Spinal cord (tissue), 10 donors: ENCODE results near the gene IST1. TPM values are rescaled to one million over a fixed set of nuclear protein-coding genes. Genes with fewer than 3 reads are reported as not detected.

ENCODE experiments used
- DNase-seq, 6 donors: peaks; one replicate each; pipeline versions ENCODE4 v3.0.0 to v3.0.0-alpha.2; 2013 to 2015; ENCODE audit warnings: low spot score in 6 of 6, low read depth in 4 of 6
- H3K27ac ChIP-seq: one replicate; pipeline ENCODE4 v1.5.1; 2013; ENCODE audit warnings: low read depth, low read length, control low read depth
- H3K27me3 ChIP-seq: one replicate; pipeline ENCODE4 v1.6.1; 2013; ENCODE audit warnings: low read length; ENCODE audit not compliant: control insufficient read depth, insufficient read depth
- H3K36me3 ChIP-seq: one replicate; pipeline ENCODE4 v1.6.1; 2013; ENCODE audit warnings: low read length; ENCODE audit not compliant: control insufficient read depth, insufficient read depth
- H3K4me1 ChIP-seq: one replicate; pipeline ENCODE4 v1.6.1; 2013; ENCODE audit warnings: low read length; ENCODE audit not compliant: control insufficient read depth, insufficient read depth
- H3K4me3 ChIP-seq: one replicate; pipeline ENCODE4 v1.5.1; 2013; ENCODE audit warnings: low read depth, low read length, control low read depth
- H3K9me3 ChIP-seq: one replicate; pipeline ENCODE4 v1.6.1; 2013; ENCODE audit warnings: low read length; ENCODE audit not compliant: control insufficient read depth, insufficient read depth
- WGBS: methylation state at CpG from one replicate; pipeline ENCODE4 v1.1.5; 2013; ENCODE audit warnings: missing lambda C conversion rate; ENCODE audit not compliant: insufficient coverage; 5-methylcytosine and 5-hydroxymethylcytosine counted together
- long read RNA-seq, 4 donors: transcript quantifications; one replicate each; lab custom pipeline, GENCODE V29; 2026
- polyA plus RNA-seq, 2 donors: library from polyadenylated mRNA; unstranded; fragments of 120-200 nt; gene quantifications; one replicate each; pipeline ENCODE4 v1.2.1, GENCODE V29; 2013; ENCODE audit not compliant: insufficient read length in 2 of 2
- total RNA-seq, 2 donors: library from RNA; depleted of rRNA in 1 of 2; stranded (reverse); fragments of 120-200 nt in 1 of 2; fragments of >200 nt in 1 of 2; gene quantifications; one replicate each; pipeline versions ENCODE4 v1.2.3 to v1.2.4, GENCODE V29; 2013 to 2014
- donor health status: healthy.

The IST1 gene
- total RNA-seq (100 to 1,000 TPM; 159 to 194 TPM), polyA plus RNA-seq (100 to 1,000 TPM; 190 to 243 TPM)
- long read RNA-seq, donor 1, full-length matches to known transcripts = 31 of 47 reads
- long read RNA-seq, donor 1, partial matches to known transcripts = 16 of 47 reads
- long read RNA-seq, donor 1, other reads (novel, unspliced or antisense) = 0 of 47 reads
- long read RNA-seq, donor 2, full-length matches to known transcripts = 11 of 11 reads
- long read RNA-seq, donor 2, partial matches to known transcripts = 0 of 11 reads
- long read RNA-seq, donor 2, other reads (novel, unspliced or antisense) = 0 of 11 reads
- long read RNA-seq, donor 3, full-length matches to known transcripts = 14 of 14 reads
- long read RNA-seq, donor 3, partial matches to known transcripts = 0 of 14 reads
- long read RNA-seq, donor 3, other reads (novel, unspliced or antisense) = 0 of 14 reads
- long read RNA-seq, donor 4, full-length matches to known transcripts = 30 of 62 reads
- long read RNA-seq, donor 4, partial matches to known transcripts = 32 of 62 reads
- long read RNA-seq, donor 4, other reads (novel, unspliced or antisense) = 0 of 62 reads

DNA sequence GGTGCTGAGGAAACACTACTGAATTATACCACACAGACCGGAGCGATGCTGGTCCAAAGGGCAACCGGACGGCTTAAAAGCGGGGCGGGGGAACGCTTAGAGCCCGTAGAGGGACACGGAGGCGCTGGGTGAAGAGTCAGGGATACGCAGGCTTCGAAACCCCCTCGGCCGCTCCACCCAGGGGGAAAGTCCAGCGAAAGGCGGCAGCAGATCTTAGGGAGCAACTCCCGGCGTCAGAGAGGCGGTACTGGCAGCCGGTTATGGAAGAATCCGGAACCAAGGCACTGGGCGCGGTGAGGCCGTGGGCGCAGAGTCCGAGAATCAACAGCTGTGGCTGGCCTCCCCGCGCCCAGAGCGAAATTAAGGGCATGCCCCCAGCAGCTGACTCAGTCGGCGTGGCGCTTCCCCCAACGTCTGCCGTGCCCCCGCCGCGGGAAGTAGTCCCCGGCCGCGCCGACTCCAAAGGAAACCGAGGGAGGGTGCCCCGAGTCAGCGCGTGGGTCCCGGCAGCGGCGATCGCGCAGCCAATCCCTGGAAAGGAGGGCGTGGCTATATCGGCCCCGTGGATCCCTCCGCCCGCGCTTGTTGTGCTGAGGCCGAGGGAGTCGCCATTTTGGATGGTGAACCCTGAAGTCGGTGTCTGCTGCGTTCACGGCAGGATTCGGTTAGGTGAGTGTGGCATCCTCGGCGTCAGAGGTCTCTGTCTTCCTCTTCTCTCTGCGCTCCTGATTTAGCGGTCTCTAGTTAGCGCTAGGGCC, at the start of gene IST1:
IST1 (plus strand) TSS at position 611 of the 758 bp plus-strand sequence. CDS start 20,110 bp downstream, outside the sequence.
- no peaks in the 10 kb centered on the region for H3K27me3 ChIP-seq
- H3K9me3 ChIP-seq = no peaks in the 10 kb centered on the region
- peak; percentile 92 to 99 (median 94) for DNase-seq
- peaks cover 10% of the 10 kb centered on the region for H3K36me3 ChIP-seq
- H3K4me1 ChIP-seq = peaks cover 31% of the 10 kb centered on the region
- WGBS = under 1% methylated on average over 67 of the region's 67 CpGs
- peak within 1 kb of the TSS; percentile 99 for H3K27ac ChIP-seq
- H3K4me3 ChIP-seq = peak within 1 kb of the TSS; percentile 97

DNA sequence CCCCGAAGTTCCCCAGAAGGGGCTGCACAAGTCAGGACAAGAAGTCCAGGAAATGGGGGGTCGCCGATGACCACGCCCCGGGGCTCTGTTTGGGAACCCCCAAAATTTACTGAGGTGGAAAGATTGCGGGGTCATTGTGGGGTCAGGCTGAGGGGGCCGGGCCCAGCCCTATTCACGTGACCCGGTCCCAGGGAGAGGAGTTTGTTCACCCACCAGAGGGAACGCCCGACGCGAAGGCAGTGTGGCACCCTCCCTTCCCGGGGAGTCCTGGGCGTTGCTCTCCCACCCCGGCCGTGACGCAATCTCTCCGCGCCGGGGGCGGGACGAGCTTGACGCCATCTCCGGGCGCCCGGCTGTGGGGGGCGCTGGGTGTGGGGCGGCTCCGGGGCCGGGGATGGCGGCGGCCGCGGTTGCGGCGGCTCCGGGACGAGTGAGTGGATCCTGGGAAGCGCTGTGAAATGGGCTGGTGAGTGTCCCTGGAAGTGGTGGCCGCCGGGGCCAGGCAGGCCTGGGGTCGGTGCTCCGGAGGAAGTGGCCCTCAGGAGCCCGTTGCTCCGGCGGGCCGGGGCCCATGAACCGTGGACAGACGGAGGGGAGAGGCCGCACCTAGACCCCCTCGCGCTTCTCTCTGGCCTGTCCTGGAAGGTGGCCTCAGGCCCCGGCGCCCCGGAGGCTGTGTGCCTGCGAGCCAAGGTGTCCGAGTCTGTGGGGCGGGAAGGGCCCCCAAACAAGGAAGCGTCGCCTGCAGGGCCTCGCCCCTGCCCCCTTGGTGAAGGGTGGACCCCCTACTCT, 49.5 kb upstream of the IST1 start, which contains the start of gene ATXN1L:
ATXN1L (plus strand) TSS at position 338 of the 792 bp plus-strand sequence. CDS start 3,765 bp downstream, outside the sequence.
- H3K27me3 ChIP-seq = no peaks in the 10 kb centered on the region
- peaks cover 9% of the 10 kb centered on the region for H3K4me1 ChIP-seq
- peaks cover 26% of the 10 kb centered on the region for H3K36me3 ChIP-seq
- DNase-seq = peak; percentile 79 to 97 (median 86)
- no peaks in the 10 kb centered on the region for H3K9me3 ChIP-seq
- H3K4me3 ChIP-seq = peak within 1 kb of the TSS; percentile 91
- H3K27ac ChIP-seq = peak within 1 kb of the TSS; percentile 59
- under 1% methylated on average over 62 of the region's 62 CpGs for WGBS

DNA sequence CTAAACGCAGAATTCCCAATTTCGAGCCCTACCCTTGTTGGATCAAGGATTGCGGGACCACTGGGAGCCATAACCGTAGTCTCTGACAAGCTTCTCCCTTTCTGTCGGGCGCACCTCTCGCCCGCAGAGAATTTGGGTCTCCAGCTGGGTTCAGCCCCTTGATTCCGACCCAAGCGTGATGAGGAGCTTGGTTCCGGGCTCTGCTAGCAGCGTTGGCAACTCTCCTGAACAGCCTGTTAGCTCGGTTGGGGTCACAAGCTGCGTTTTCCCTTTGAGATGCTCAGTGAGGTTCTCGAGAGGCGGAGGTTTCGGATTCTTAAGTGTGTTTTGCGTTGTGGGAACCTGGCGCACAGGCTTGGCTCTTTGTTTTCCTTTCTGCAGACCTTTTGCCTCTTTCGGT, 48.9 kb upstream of the IST1 start:
- DNase-seq = peak in 1 of 6 donors; percentile 28
- Histone ChIP-seq H3K9me3 (no peaks in the 10 kb centered on the region), H3K4me1 (peaks cover 9% of the 10 kb centered on the region), H3K27ac (peak overlapping the region; percentile 49), H3K4me3 (peak overlapping the region; percentile 91), H3K27me3 (no peaks in the 10 kb centered on the region), H3K36me3 (peaks cover 32% of the 10 kb centered on the region)
- WGBS = under 1% methylated on average over 20 of the region's 20 CpGs

DNA sequence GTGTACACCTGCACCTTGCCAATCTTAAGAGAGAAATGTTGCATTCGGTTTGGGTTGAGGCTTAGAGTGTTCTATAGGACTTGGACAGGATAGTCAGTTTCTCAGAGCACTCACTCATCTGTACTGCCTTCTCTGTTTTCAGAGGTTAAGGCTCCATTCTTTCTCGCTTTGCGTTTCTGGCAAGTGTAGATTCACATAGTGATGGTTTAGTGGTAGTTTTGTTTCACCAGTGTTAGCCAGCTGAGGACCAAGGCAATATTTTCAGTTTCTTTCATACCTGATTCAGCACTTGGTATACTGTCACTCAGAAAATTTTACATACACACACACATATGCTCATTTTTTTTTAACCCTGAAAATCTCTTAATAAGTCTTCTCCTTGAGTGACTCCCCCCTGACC, 48.2 kb upstream of the IST1 start:
- Histone ChIP-seq H3K9me3 (no peaks in the 10 kb centered on the region), H3K27me3 (no peaks in the 10 kb centered on the region), H3K27ac (no peak overlapping the region), H3K4me1 (peaks cover 9% of the 10 kb centered on the region), H3K4me3 (peak overlapping the region; percentile 91), H3K36me3 (peaks cover 39% of the 10 kb centered on the region)
- DNase-seq = no peak
- WGBS = no CpG with 5 or more reads among the region's 3 CpGs

DNA sequence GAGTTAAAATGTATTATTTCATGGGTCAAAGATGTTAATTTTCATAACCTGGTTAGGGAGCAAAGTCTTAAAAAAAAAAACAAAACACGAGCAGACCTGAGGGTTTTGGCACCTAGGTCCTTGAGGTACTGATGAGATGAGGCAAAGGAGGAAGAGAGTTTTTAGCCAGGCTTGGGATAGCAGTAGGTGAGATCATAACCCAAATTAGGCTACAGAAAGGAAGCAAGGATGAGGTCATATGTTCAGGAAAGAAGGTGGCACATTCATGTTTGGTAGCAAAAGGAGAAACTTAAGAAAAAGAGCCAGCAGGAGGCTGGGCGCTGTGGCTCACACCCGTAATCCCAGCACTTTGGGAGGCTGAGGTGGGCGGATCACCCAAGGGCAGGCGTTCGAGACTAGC, 46.7 kb upstream of the IST1 start:
- Histone ChIP-seq H3K36me3 (peaks cover 49% of the 10 kb centered on the region), H3K4me3 (no peak overlapping the region), H3K4me1 (peaks cover 9% of the 10 kb centered on the region), H3K27ac (no peak overlapping the region), H3K9me3 (no peaks in the 10 kb centered on the region), H3K27me3 (no peaks in the 10 kb centered on the region)
- DNase-seq = no peak
- WGBS = 97% methylated on average over 6 of the region's 6 CpGs

DNA sequence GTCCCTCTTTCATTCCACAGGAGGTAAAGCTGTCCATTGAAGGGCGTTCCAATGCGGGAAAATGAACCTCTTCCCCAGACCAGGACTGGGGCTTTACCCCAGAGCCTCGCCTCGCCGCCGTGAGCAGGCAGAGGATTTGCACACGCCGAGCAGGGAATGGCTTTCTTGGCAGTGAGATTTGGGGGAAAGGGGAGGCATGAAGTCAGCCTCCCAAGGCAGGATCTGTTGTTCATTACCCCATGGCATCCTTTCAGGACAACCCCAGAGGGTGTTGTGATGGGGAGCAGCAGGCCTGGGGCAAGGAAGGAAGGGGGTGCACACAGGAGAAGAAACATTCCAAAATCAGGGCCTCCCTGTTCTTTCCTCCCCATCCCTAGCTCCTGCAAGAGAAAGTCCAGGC, 43.6 kb upstream of the IST1 start:
- no peak for DNase-seq
- Histone ChIP-seq H3K36me3 (peaks cover 53% of the 10 kb centered on the region), H3K4me1 (no peaks in the 10 kb centered on the region), H3K4me3 (no peak overlapping the region), H3K9me3 (no peaks in the 10 kb centered on the region), H3K27me3 (no peaks in the 10 kb centered on the region), H3K27ac (no peak overlapping the region)
- 100% methylated on average over 3 of the region's 8 CpGs for WGBS

DNA sequence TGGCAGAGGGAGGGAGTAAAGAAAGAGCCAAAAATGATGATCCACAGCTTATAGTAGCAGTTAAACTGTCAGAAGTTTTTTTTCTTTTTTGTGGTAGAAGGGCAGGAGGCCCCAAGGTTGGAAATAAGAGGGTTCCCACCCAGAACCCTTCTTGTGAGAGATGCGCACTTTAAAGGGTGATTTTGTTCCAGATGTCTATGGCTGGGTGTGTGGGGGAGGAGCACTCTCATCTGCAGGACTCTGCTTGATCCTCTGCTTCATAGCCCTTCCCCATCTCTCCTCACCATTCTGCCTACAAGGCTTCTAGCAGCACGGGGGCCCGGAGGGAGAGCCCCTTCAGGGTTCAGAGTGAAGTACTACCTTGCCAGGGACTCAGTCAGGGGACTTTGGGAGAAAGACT, 43.2 kb upstream of the IST1 start:
- Histone ChIP-seq H3K36me3 (peaks cover 53% of the 10 kb centered on the region), H3K4me3 (no peak overlapping the region), H3K27ac (no peak overlapping the region), H3K9me3 (no peaks in the 10 kb centered on the region), H3K4me1 (no peaks in the 10 kb centered on the region), H3K27me3 (no peaks in the 10 kb centered on the region)
- 90% methylated on average over 2 of the region's 3 CpGs for WGBS
- no peak for DNase-seq

DNA sequence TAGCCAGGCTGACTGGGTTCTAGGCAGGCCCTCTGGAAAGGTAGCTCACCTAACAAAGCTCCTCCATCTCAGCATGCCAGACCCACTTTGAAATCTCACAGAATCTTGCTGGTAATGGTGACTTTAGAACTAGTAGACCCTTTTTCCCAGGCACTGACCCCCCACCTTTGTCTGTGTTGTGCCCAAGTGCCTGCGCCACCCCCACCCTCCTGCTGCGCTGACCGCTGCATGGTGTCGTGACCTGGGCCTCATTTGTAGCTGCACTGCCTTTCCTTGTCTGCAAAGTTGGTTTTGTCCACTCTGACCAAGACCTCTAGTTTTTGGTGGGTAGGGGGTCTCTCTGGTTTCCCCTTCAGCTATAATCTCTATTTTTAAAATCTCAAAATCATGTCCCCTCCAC, 42.8 kb upstream of the IST1 start:
- WGBS = 100% methylated on average over 1 of the region's 4 CpGs
- Histone ChIP-seq H3K27ac (no peak overlapping the region), H3K36me3 (peaks cover 53% of the 10 kb centered on the region), H3K27me3 (no peaks in the 10 kb centered on the region), H3K4me3 (no peak overlapping the region), H3K9me3 (no peaks in the 10 kb centered on the region), H3K4me1 (no peaks in the 10 kb centered on the region)
- no peak for DNase-seq

DNA sequence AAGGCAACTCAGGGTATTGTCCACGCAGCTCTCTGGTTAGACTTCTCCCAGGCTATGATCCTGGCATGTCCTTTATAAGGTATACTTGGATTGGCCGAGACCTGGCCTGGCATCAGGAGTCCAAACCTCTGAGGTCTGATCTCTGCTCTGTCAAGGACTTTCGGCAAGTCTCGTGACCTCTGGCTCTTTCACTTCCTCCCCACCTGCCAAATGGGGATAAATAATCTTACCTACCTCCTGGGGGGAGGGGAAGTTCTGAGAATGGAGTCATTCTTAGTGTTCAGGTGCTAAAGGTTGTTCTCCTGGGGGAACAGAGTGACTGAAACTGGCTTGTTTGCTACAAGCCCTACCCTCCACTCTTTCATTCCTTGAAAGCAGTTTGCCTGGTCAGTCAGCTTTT, 41.9 kb upstream of the IST1 start:
- Histone ChIP-seq H3K36me3 (peaks cover 53% of the 10 kb centered on the region), H3K9me3 (no peaks in the 10 kb centered on the region), H3K4me3 (no peak overlapping the region), H3K27me3 (no peaks in the 10 kb centered on the region), H3K27ac (no peak overlapping the region), H3K4me1 (no peaks in the 10 kb centered on the region)
- 100% methylated on average over 1 of the region's 4 CpGs for WGBS
- DNase-seq = no peak
